ENCODE results near the gene CR2. TPM values are rescaled to one million over a fixed set of nuclear protein-coding genes. Genes with fewer than 3 reads are reported as not detected.

The CR2 gene
- total and polyA plus RNA-seq, 9 donors, result 0.08 to 0.27 (median 0.10) TPM; not detected in 5

GRCh38 chr1:207420109-207420508 lies 34.0 kb upstream of the CR2 start:
- Histone ChIP-seq H3K27ac (no peak overlapping the region), H3K9me3 (peaks cover 0 to 3% of the 10 kb centered on the region in 2 donors), H3K27me3 (no peaks in the 10 kb centered on the region), H3K4me3 (no peak overlapping the region), H3K36me3 (no peaks in the 10 kb centered on the region), H3K4me1 (ENCODE audit: insufficient read depth) (no peaks in the 10 kb centered on the region)
- TF ChIP-seq CTCF (IDR thresholded peaks at IDR 0.05), result no peak
- no peak for TF ChIP-seq EP300 (IDR thresholded peaks at IDR 0.05)
- TF ChIP-seq POLR2A (IDR thresholded peaks at IDR 0.05), result no peak
- 82 to 85% (median 84%) methylated on average over 1 of the region's 1 CpG for WGBS, 3 donors
- intact Hi-C loops (cut with DNase I), result no loop called here
- DNase-seq, result no peak

DNA sequence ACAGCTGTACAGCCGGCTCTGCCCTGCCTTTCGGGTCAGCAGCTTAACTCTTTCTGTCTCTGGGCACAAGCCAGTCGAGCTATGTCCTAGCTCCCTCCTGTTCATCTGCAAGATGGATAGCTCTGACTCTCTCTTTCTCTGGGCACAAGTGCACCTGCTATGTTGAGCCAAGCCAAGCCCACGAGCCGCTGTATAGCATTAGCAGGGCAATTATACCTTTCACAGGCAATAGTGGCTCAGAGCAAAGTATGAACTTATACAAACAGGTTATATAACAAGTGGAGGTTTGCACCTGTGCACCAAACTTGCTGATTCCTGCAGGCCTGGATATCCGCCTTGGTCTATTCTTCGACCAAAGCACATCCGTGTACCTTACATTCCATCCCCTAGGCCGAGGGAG lies 33.0 kb upstream of the CR2 start:
- H3K4me1 ChIP-seq (ENCODE audit: insufficient read depth), result no peaks in the 10 kb centered on the region
- no peaks in the 10 kb centered on the region for H3K36me3 ChIP-seq
- H3K9me3 ChIP-seq, result peaks cover 0 to 3% of the 10 kb centered on the region in 2 donors
- WGBS, 3 donors, result 79 to 84% (median 79%) methylated on average over 9 of the region's 9 CpGs
- no peak for TF ChIP-seq POLR2A (IDR thresholded peaks at IDR 0.05)
- no peak for TF ChIP-seq EP300 (IDR thresholded peaks at IDR 0.05)
- TF ChIP-seq CTCF (IDR thresholded peaks at IDR 0.05), result no peak
- DNase-seq, result no peak
- H3K27ac ChIP-seq, result no peak overlapping the region
- no peak overlapping the region for H3K4me3 ChIP-seq
- intact Hi-C loops (cut with DNase I), result no loop called here
- no peaks in the 10 kb centered on the region for H3K27me3 ChIP-seq

DNA sequence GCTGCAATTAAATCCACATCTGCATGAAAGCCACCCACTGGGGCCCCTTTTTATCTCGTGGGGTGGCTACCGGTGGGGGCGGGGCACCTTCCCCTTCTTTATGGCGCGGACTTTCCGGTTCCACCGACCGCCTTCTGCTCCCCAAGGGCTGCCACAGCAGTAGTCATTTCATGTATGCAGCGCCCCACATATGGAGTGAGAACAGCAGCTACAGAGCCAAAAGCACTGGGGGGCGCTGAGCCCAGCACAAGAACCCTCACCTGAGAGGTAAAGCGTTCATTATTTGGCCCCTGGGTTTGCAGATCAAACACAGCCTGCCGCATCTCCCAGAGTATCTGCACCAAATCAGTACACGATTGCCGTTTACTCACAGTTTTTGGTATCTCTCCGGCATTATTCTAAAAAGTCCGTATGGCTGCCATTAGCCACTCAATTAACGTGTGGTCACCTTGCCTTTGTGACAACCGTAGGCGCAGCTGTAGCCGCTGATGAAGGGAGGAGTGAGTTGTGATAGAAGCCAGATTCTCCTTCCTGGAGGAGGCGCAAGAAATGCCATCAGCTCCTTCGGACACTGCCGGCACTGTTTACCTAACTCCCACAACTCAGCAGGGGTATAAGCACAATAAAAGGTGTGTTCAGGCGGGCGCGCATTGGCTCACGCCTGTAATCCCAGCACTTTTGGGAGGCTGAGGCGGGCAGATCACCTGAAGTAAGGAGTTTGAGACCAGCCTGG lies 30.4 kb upstream of the CR2 start:
- Histone ChIP-seq H3K4me3 (no peak overlapping the region), H3K27ac (no peak overlapping the region), H3K9me3 (peaks cover 0 to 3% of the 10 kb centered on the region in 2 donors), H3K27me3 (no peaks in the 10 kb centered on the region), H3K36me3 (no peaks in the 10 kb centered on the region), H3K4me1 (ENCODE audit: insufficient read depth) (no peaks in the 10 kb centered on the region)
- WGBS, 3 donors, result 27 to 64% (median 42%) methylated on average over 28 of the region's 28 CpGs
- intact Hi-C loops (cut with DNase I), result no loop called here
- no peak for DNase-seq
- TF ChIP-seq EP300 (IDR thresholded peaks at IDR 0.05) (no peak), CTCF (IDR thresholded peaks at IDR 0.05) (no peak), POLR2A (IDR thresholded peaks at IDR 0.05) (no peak)

DNA sequence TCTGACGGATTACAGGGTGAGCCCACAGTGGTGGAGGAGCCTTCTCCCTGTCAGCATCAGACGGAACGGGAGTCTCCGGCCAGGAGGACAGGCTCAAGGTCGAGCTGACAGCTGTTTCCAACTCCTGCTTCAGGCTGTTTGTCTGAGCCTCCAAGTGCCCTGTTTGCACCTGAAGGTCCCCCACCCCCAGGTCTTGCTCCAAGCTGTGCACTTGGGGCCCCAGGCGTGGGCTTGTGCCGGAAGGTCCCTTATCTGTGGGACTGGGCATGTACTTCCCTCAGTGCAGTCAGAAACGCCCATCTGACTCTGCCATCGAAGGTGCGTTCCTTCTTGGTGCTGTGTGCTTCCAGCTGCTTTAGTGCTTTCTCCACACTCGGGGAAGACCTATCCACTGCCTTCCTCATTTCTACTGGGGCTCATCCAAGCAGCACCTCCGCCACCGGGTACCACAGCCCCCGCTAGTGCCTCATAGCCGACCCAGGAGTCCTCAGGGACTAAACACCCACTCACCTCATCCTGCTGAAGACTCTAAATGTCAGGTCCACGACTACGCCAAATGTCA lies 29.5 kb upstream of the CR2 start:
- H3K36me3 ChIP-seq, result no peaks in the 10 kb centered on the region
- H3K4me1 ChIP-seq (ENCODE audit: insufficient read depth), result no peaks in the 10 kb centered on the region
- intact Hi-C loops (cut with DNase I), result no loop called here
- H3K9me3 ChIP-seq, result no peaks in the 10 kb centered on the region
- H3K27me3 ChIP-seq, result no peaks in the 10 kb centered on the region
- DNase-seq, result no peak
- TF ChIP-seq POLR2A (IDR thresholded peaks at IDR 0.05) (no peak), EP300 (IDR thresholded peaks at IDR 0.05) (no peak), CTCF (IDR thresholded peaks at IDR 0.05) (no peak)
- 12 to 31% (median 13%) methylated on average over 17 of the region's 17 CpGs for WGBS, 3 donors
- H3K4me3 ChIP-seq, result no peak overlapping the region
- H3K27ac ChIP-seq, result no peak overlapping the region

Measured in ovary (tissue), 9 donors.